Neural cell (in vitro differentiated cells): Measurements from ENCODE around the gene CRTAC1. TPM values are rescaled to one million over a fixed set of nuclear protein-coding genes. Genes with fewer than 3 reads are reported as not detected.

Experiments used
- H2AFZ ChIP-seq: fragments of 200-600, 300-800 bp; sonication (generic), shearing (Covaris generic); 2 replicates; pipeline ENCODE4 v1.6.0; 2014; ENCODE audit warnings: low read depth, mild to moderate bottlenecking, antibody characterized with exemption, low read length, moderate library complexity
- H3F3A ChIP-seq: fragments of 200-600 bp; shearing (Covaris generic); 2 replicates; pipeline ENCODE4 v1.6.1; 2016; ENCODE audit warnings: mild to moderate bottlenecking, moderate library complexity, mixed read lengths, antibody characterized with exemption, low read length; ENCODE audit not compliant: insufficient read depth, poor library complexity, severe bottlenecking
- H3K27ac ChIP-seq: fragments of 200-600, 300-800 bp; sonication (generic), shearing (Covaris generic); 2 replicates; pipeline ENCODE4 v1.5.1; 2014; ENCODE audit warnings: mild to moderate bottlenecking, low read length, moderate library complexity
- H3K27me3 ChIP-seq: fragments of 300-800, 200-600 bp; sonication (generic), shearing (Covaris generic); 2 replicates; pipeline ENCODE4 v1.6.0; 2014; ENCODE audit warnings: mild to moderate bottlenecking, low read depth, low read length, moderate library complexity; ENCODE audit not compliant: insufficient read depth
- H3K36me3 ChIP-seq: fragments of 300-800, 200-600 bp; sonication (generic), shearing (Covaris generic); 2 replicates; pipeline ENCODE4 v1.5.1; 2014; ENCODE audit warnings: mild to moderate bottlenecking, antibody characterized with exemption, low read length, moderate library complexity; ENCODE audit not compliant: insufficient read depth
- H3K4me2 ChIP-seq: fragments of 300-800, 200-600 bp; sonication (generic), shearing (Covaris generic); 2 replicates; pipeline ENCODE4 v1.6.0; 2014; ENCODE audit warnings: mild to moderate bottlenecking, low read length
- H3K4me3 ChIP-seq: fragments of 300-800, 200-600 bp; sonication (generic), shearing (Covaris generic); 2 replicates; pipeline ENCODE4 v1.5.1; 2014; ENCODE audit warnings: mild to moderate bottlenecking, low read length, moderate library complexity
- H3K79me2 ChIP-seq: fragments of 200-600 bp; shearing (Covaris generic); replicated peaks from 2 replicates; pipeline ENCODE4 v1.6.0; 2014; ENCODE audit warnings: mild to moderate bottlenecking, low read length, moderate library complexity; ENCODE audit not compliant: insufficient read depth
- H3K9ac ChIP-seq: fragments of 300-800, 200-600 bp; sonication (generic), shearing (Covaris generic); 2 replicates; pipeline ENCODE4 v1.6.1; 2016; ENCODE audit warnings: mild to moderate bottlenecking, low read length, mixed read lengths
- H3K9me2 ChIP-seq: fragments of 200-600 bp; shearing (Covaris generic); 2 replicates; pipeline ENCODE4 v1.6.1; 2016; ENCODE audit warnings: mild to moderate bottlenecking, low read length, mixed read lengths; ENCODE audit not compliant: insufficient read depth
- H3K9me3 ChIP-seq: fragments of 200-600, 300-800 bp; sonication (generic), shearing (Covaris generic); 2 replicates; pipeline ENCODE4 v1.6.1; 2016; ENCODE audit warnings: mild to moderate bottlenecking, mixed run types, low read length, moderate library complexity, mixed read lengths
- H4K20me1 ChIP-seq: fragments of 200-600 bp; shearing (Covaris generic); 2 replicates; pipeline ENCODE4 v1.6.1; 2016; ENCODE audit warnings: mild to moderate bottlenecking, mixed run types; ENCODE audit not compliant: insufficient read depth
- CTCF ChIP-seq: fragments of 450-650 bp; IDR thresholded peaks from 2 replicates; pipeline ENCODE4 v1.5.1; 2014; ENCODE audit warnings: antibody characterized with exemption, mild to moderate bottlenecking, moderate library complexity; ENCODE audit not compliant: poor library complexity, severe bottlenecking
- EP300 ChIP-seq: fragments of 450-650 bp; conservative IDR thresholded peaks from 2 replicates; pipeline ENCODE4 v1.6.1; 2014; ENCODE audit warnings: antibody characterized with exemption, mild to moderate bottlenecking, moderate library complexity; ENCODE audit not compliant: poor library complexity, severe bottlenecking
- MXI1 ChIP-seq: fragments of 450-650 bp; conservative IDR thresholded peaks from 2 replicates; pipeline ENCODE4 v1.6.1; 2014; ENCODE audit warnings: antibody characterized with exemption, mild to moderate bottlenecking; ENCODE audit not compliant: poor library complexity, severe bottlenecking
- POLR2AphosphoS5 ChIP-seq: IDR thresholded peaks from 2 replicates; pipeline ENCODE4 v1.6.1; 2012
- REST ChIP-seq: IDR thresholded peaks from 2 replicates; pipeline ENCODE4 v1.6.1; 2012; ENCODE audit warnings: borderline replicate concordance
- SMC3 ChIP-seq: fragments of 450-650 bp; conservative IDR thresholded peaks from 2 replicates; pipeline ENCODE4 v1.6.1; 2014; ENCODE audit warnings: antibody characterized with exemption, mild to moderate bottlenecking, moderate library complexity; ENCODE audit not compliant: poor library complexity
- TAF1 ChIP-seq: IDR thresholded peaks from 2 replicates; pipeline ENCODE4 v1.6.1; 2012; ENCODE audit warnings: low read depth
- polyA plus RNA-seq: library from polyadenylated mRNA; depleted of rRNA; stranded (reverse); fragments of >200 nt; gene quantifications from 2 replicates; pipeline ENCODE4 v1.2.3, GENCODE V29; 2014

Gene CRTAC1
- polyA plus RNA-seq, 1 donor from 2014 or later, result 1.1 TPM

GRCh38 chr10:97977673-97978072 is 52.7 kb downstream of the CRTAC1 start:
- H3K79me2 ChIP-seq, result no peaks in the 10 kb centered on the region
- H2AFZ ChIP-seq, result no peak overlapping the region
- H3K4me2 ChIP-seq, result no peak overlapping the region
- no peaks in the 10 kb centered on the region for H3K36me3 ChIP-seq
- no peak overlapping the region for H3K4me3 ChIP-seq
- no peaks in the 10 kb centered on the region for H4K20me1 ChIP-seq
- TF ChIP-seq MXI1 (no peak), SMC3 (no peak), TAF1 (no peak), POLR2AphosphoS5 (no peak), CTCF (no peak), REST (no peak), EP300 (no peak)
- peaks cover 20% of the 10 kb centered on the region for H3K27me3 ChIP-seq
- no peaks in the 10 kb centered on the region for H3F3A ChIP-seq
- no peak overlapping the region for H3K27ac ChIP-seq
- H3K9me3 ChIP-seq, result no peaks in the 10 kb centered on the region
- no peak overlapping the region for H3K9ac ChIP-seq
- no peaks in the 10 kb centered on the region for H3K9me2 ChIP-seq

DNA sequence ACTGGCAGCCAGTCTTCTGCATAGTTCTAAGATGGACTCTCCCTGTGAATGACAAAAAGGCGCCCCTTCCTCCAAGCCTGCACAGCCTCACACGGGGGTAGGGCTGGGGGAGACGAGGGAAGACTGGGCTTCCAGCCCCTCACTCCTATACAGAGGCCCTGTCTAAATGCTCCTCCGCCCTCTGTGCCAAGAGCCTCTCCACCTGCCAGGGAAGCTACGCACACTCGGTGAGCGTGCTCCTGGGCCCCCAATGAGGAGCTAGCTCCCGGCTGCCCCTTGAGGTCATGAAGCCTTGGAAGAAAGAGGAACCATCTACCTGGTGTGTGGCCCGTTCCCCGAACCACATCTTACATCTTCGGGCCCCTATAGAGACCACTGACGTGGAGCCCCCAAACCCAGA is 54.8 kb downstream of the CRTAC1 start:
- H3K4me3 ChIP-seq, result peak overlapping the region; percentile 61
- TF ChIP-seq REST (no peak), TAF1 (no peak)
- H3K4me2 ChIP-seq, result no peak overlapping the region
- H3K27ac ChIP-seq, result no peak overlapping the region
- no peaks in the 10 kb centered on the region for H3K9me2 ChIP-seq
- no peaks in the 10 kb centered on the region for H3K9me3 ChIP-seq
- H3F3A ChIP-seq, result no peaks in the 10 kb centered on the region
- no peaks in the 10 kb centered on the region for H3K36me3 ChIP-seq
- no peaks in the 10 kb centered on the region for H3K79me2 ChIP-seq
- H3K27me3 ChIP-seq, result peaks cover 20% of the 10 kb centered on the region
- no peaks in the 10 kb centered on the region for H4K20me1 ChIP-seq
- no peak overlapping the region for H2AFZ ChIP-seq
- H3K9ac ChIP-seq, result no peak overlapping the region
